ENCODE data around the gene C10orf67.

C10orf67 gene

GRCh38 chr10:23172429-23173213 is 172.0 kb downstream of the C10orf67 start:
- no peak for TF ChIP-seq EZH2phosphoT487 (conservative IDR thresholded peaks at IDR 0.05; ENCODE audit: low read length)
- no peak for TF ChIP-seq CTCF (IDR thresholded peaks at IDR 0.05; ENCODE audit: insufficient read depth, low read length, poor library complexity, severe bottlenecking)
- Histone ChIP-seq H2AFZ (ENCODE audit: low read depth, low read length, severe bottlenecking) (no peak overlapping the region), H3K79me2 (ENCODE audit: insufficient read depth, low read length) (no peaks in the 10 kb centered on the region), H3K9me2 (replicated peaks; ENCODE audit: insufficient read depth, low read length) (no peaks in the 10 kb centered on the region), H4K20me1 (ENCODE audit: low read depth, low read length) (no peaks in the 10 kb centered on the region), H3K4me2 (ENCODE audit: low read depth, low read length, poor library complexity, severe bottlenecking) (no peak overlapping the region), H3F3A (ENCODE audit: insufficient read depth) (no peaks in the 10 kb centered on the region), H3K36me3 (ENCODE audit: low read length) (no peaks in the 10 kb centered on the region), H3K27ac (ENCODE audit: low read depth, low read length) (no peak overlapping the region), H3K9me3 (ENCODE audit: insufficient read depth, low read length) (no peaks in the 10 kb centered on the region), H3K27me3 (ENCODE audit: low read length) (no peaks in the 10 kb centered on the region), H3K9ac (ENCODE audit: low read length) (no peak overlapping the region), H3K4me3 (ENCODE audit: insufficient read depth, low read length, poor library complexity, severe bottlenecking) (no peak overlapping the region)

GRCh38 chr10:23171232-23171876 is 173.2 kb downstream of the C10orf67 start:
- no peak overlapping the region for H3K4me2 ChIP-seq (ENCODE audit: low read depth, low read length, poor library complexity, severe bottlenecking)

GRCh38 chr10:23158370-23158769 is 186.2 kb downstream of the C10orf67 start:
- no peak overlapping the region for H3K9ac ChIP-seq (ENCODE audit: low read length)
- no peak overlapping the region for H2AFZ ChIP-seq (ENCODE audit: low read depth, low read length, severe bottlenecking)
- H3K27ac ChIP-seq (ENCODE audit: low read depth, low read length), result no peak overlapping the region
- H3K36me3 ChIP-seq (ENCODE audit: low read length), result no peaks in the 10 kb centered on the region
- H3K79me2 ChIP-seq (ENCODE audit: insufficient read depth, low read length), result no peaks in the 10 kb centered on the region
- H3K9me2 ChIP-seq (replicated peaks; ENCODE audit: insufficient read depth, low read length), result no peaks in the 10 kb centered on the region
- no peaks in the 10 kb centered on the region for H3K27me3 ChIP-seq (ENCODE audit: low read length)
- H4K20me1 ChIP-seq (ENCODE audit: low read depth, low read length), result no peaks in the 10 kb centered on the region
- peak; percentile 86 for TF ChIP-seq CTCF (IDR thresholded peaks at IDR 0.05; ENCODE audit: insufficient read depth, low read length, poor library complexity, severe bottlenecking)
- TF ChIP-seq EZH2phosphoT487 (conservative IDR thresholded peaks at IDR 0.05; ENCODE audit: low read length), result no peak
- no peaks in the 10 kb centered on the region for H3K9me3 ChIP-seq (ENCODE audit: insufficient read depth, low read length)
- H3K4me3 ChIP-seq (ENCODE audit: insufficient read depth, low read length, poor library complexity, severe bottlenecking), result no peak overlapping the region
- H3F3A ChIP-seq (ENCODE audit: insufficient read depth), result no peaks in the 10 kb centered on the region
- no peak overlapping the region for H3K4me2 ChIP-seq (ENCODE audit: low read depth, low read length, poor library complexity, severe bottlenecking)

More at GRCh38 chr10:23171232-23171876, 173.2 kb downstream of the C10orf67 start:
- no peaks in the 10 kb centered on the region for H3K27me3 ChIP-seq (ENCODE audit: low read length)
- no peak overlapping the region for H3K27ac ChIP-seq (ENCODE audit: low read depth, low read length)
- H3K4me3 ChIP-seq (ENCODE audit: insufficient read depth, low read length, poor library complexity, severe bottlenecking), result no peak overlapping the region
- no peak overlapping the region for H2AFZ ChIP-seq (ENCODE audit: low read depth, low read length, severe bottlenecking)
- H3K9me2 ChIP-seq (replicated peaks; ENCODE audit: insufficient read depth, low read length), result no peaks in the 10 kb centered on the region
- no peaks in the 10 kb centered on the region for H3K79me2 ChIP-seq (ENCODE audit: insufficient read depth, low read length)
- no peak overlapping the region for H3K9ac ChIP-seq (ENCODE audit: low read length)
- H4K20me1 ChIP-seq (ENCODE audit: low read depth, low read length), result no peaks in the 10 kb centered on the region
- H3K9me3 ChIP-seq (ENCODE audit: insufficient read depth, low read length), result no peaks in the 10 kb centered on the region
- H3F3A ChIP-seq (ENCODE audit: insufficient read depth), result no peaks in the 10 kb centered on the region
- H3K36me3 ChIP-seq (ENCODE audit: low read length), result no peaks in the 10 kb centered on the region
- TF ChIP-seq EZH2phosphoT487 (conservative IDR thresholded peaks at IDR 0.05; ENCODE audit: low read length) (no peak), CTCF (IDR thresholded peaks at IDR 0.05; ENCODE audit: insufficient read depth, low read length, poor library complexity, severe bottlenecking) (no peak)
